HUES48 (cell line): Measurements from ENCODE around the gene EP300.
"Not testable (repeated sequence)": the region's sequence is repeated elsewhere in the genome, so short reads cannot be mapped to it uniquely, and the experiment has no call there.

Experiments
- H3K27ac ChIP-seq: one replicate; pipeline ENCODE4 v1.7.0; 2013; ENCODE audit warnings: low read depth, low read length, inconsistent platforms
- H3K27me3 ChIP-seq: 2 replicates; pipeline ENCODE4 v1.6.1; 2013; ENCODE audit warnings: mild to moderate bottlenecking, low read length; ENCODE audit not compliant: control insufficient read depth, insufficient read depth
- H3K36me3 ChIP-seq: 2 replicates; pipeline ENCODE4 v1.6.1; 2013; ENCODE audit warnings: low read length; ENCODE audit not compliant: control insufficient read depth, insufficient read depth
- H3K4me1 ChIP-seq: 2 replicates; pipeline ENCODE4 v1.6.1; 2013; ENCODE audit warnings: mild to moderate bottlenecking, low read length; ENCODE audit not compliant: control insufficient read depth, insufficient read depth
- H3K4me3 ChIP-seq: 2 replicates; pipeline ENCODE4 v1.5.1; 2013; ENCODE audit warnings: mild to moderate bottlenecking, low read depth, low read length
- H3K9ac ChIP-seq: 2 replicates; pipeline ENCODE4 v1.6.1; 2013; ENCODE audit warnings: mild to moderate bottlenecking, low read depth, low read length, moderate library complexity
- H3K9me3 ChIP-seq: 2 replicates; pipeline ENCODE4 v1.6.1; 2013; ENCODE audit warnings: low read length; ENCODE audit not compliant: control insufficient read depth, insufficient read depth

EP300 gene

DNA sequence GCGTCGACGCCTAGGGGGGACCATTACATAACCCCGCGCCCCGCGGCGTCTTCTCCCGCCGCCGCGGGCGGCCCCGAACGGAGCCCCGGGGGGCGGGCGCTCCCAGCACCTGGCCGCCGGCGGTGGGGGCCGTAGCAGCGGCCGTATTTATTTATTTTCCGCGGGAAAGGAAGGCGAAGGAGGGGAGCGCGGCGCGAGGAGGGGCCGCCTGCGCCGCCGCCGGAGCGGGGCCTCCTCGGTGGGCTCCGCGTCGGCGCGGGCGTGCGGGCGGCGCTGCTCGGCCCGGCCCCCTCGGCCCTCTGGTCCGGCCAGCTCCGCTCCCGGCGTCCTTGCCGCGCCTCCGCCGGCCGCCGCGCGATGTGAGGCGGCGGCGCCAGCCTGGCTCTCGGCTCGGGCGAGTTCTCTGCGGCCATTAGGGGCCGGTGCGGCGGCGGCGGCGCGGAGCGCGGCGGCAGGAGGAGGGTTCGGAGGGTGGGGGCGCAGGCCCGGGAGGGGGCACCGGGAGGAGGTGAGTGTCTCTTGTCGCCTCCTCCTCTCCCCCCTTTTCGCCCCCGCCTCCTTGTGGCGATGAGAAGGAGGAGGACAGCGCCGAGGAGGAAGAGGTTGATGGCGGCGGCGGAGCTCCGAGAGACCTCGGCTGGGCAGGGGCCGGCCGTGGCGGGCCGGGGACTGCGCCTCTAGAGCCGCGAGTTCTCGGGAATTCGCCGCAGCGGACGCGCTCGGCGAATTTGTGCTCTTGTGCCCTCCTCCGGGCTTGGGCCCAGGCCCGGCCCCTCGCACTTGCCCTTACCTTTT, at the start of gene EP300:
Gene EP300, plus strand, starts transcription at position 570 of the 795 bp plus-strand sequence. CDS start 413 bp downstream, outside the sequence.
- H3K9ac ChIP-seq: peak within 1 kb of the TSS; percentile 99
- H3K4me3 ChIP-seq: peak within 1 kb of the TSS; percentile 94

DNA sequence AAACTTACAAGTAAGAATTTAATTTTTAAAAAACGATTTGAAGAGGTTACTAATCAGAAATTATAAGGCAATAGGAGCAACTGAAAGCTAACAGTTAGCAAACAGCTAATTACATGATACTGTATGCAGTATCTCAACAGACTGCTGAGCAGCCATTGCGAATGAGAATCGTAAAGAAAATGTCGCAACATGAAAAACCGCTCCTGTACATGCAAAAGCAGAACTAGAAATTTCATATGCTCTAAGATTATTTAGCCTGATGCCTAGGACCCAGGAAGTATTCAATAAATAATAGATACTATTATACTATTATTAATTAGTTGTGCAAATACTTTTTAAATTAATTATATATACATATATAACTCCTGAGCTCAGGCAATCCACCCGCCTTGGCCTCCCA, 48.7 kb upstream of the EP300 start:
- no peak overlapping the region for H3K9ac ChIP-seq
- no peaks in the 10 kb centered on the region for H3K9me3 ChIP-seq
- H3K27me3 ChIP-seq: no peaks in the 10 kb centered on the region
- no peak overlapping the region for H3K27ac ChIP-seq
- H3K4me1 ChIP-seq: no peaks in the 10 kb centered on the region
- no peaks in the 10 kb centered on the region for H3K36me3 ChIP-seq
- no peak overlapping the region for H3K4me3 ChIP-seq

More for the DNA sequence above, at the start of gene EP300:
- H3K4me1 ChIP-seq: peaks cover 13% of the 10 kb centered on the region; the same call in 1 of the 2 replicates
- H3K36me3 ChIP-seq: peaks cover 8% of the 10 kb centered on the region; the same call in 1 of the 2 replicates
- H3K27ac ChIP-seq: peak within 1 kb of the TSS; percentile 100
- H3K9me3 ChIP-seq: no peaks in the 10 kb centered on the region
- no peaks in the 10 kb centered on the region for H3K27me3 ChIP-seq

DNA sequence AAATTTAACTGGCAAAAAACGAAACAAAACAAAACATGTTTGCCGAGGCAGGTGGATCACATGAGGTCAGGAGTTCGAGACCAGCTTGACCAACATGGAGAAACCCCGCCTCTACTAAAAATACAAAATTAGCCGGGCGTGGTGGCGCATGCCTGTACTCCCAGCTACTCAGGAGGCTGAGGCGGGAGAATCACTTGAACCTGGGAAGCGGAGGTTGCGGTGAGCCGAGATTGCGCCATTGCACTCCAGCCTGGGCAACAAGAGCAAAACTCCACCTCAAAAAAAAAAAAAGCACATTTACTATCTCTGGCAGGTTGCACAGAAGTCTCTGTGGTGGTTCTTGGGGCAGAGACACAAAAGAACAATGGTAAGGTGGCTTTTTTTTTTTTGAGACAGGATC, 46.8 kb upstream of the EP300 start:
- not testable (repeated sequence) for H3K27me3 ChIP-seq, H3K36me3 ChIP-seq, H3K4me3 ChIP-seq, H3K4me1 ChIP-seq, H3K9ac ChIP-seq, H3K9me3 ChIP-seq, H3K27ac ChIP-seq

DNA sequence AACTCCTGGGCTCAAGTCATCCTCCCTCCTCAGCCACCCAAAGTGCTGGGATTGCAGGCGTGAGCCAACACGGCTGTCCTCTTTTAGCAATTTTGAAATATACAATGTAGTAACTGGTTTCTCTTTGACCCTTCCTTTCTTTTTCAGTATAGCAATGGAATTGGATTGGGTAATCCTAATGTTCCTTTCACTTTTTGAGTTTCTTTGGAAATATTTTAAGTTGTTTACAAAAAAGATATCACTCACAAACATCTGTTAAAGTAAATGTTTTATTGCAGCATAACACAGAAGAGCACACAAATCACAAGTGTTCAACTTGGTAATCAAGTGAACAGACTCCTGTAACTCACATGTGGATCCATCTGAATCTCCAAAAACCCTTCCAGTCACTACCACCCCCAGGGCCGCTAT, 44.6 kb upstream of the EP300 start:
- no peak overlapping the region for H3K9ac ChIP-seq
- H3K4me3 ChIP-seq: no peak overlapping the region
- no peaks in the 10 kb centered on the region for H3K36me3 ChIP-seq

DNA sequence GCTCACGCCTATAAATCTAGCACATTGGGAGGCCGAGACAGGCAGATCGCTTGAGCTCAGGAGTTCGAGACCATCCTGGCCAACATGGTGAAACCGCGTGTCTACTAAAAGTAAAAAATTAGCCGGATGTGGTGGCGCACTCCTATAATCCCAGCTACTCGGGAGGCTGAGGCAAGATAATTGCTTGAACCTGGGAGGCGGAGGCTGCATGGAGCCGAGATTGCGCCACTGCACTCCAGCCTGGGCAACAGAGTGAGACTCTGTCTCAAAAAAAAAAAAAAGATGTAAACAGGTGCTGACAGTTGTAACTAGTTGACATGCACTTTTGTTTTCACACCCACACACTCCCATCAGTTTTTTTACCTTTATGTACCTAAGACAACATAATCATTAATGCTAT, 44.0 kb upstream of the EP300 start:
- not testable (repeated sequence) for H3K27ac ChIP-seq, H3K4me1 ChIP-seq, H3K9ac ChIP-seq, H3K36me3 ChIP-seq, H3K9me3 ChIP-seq, H3K4me3 ChIP-seq, H3K27me3 ChIP-seq

More for the DNA sequence above, 44.6 kb upstream of the EP300 start:
- Histone ChIP-seq H3K27ac (no peak overlapping the region), H3K9me3 (no peaks in the 10 kb centered on the region), H3K4me1 (peaks cover 3% of the 10 kb centered on the region; the same call in 1 of the 2 replicates), H3K27me3 (no peaks in the 10 kb centered on the region)

DNA sequence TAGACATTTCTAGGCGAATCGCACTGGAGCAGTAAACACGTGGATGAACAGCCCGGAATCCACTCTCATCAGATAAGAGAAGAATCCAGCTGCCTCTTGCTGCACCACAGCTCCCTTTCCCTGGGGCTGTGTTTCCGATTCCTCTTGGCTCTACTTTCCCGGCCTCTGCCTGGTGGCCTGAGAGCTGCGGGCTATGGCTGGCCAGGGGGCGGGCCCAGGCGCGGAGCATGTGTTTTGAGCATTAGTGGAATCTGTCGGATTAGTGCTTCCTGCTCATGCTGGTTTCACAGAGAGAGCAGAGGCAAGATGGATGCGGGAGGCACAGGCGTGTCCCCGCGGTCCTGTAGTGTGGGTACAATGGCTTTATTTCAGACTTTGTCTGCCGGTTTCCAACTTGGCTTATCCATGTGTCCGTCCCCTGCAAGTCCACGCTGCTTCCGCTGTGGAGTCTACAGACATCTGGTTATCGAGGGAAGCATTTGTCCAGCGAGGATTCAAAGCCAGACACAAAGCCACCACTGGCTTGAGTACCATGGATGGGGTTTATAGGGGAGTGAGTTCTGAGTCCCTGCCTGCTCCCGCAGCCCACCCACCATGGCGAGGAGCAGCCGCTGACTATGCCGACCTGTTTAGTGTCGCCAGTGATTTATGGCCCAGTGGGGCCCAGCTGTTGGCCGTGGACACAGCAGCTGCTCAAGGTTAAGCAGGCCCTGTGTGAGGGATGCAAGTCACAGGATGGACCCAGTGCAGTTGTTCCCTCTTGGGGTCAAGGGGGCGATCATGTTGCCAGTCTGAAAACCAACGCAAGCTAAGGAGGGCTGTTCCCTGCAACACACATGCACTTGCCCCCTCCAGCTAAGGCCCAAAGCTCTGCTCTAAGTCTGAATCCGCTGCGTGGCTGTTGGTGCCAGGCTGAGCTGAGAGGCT, 43.3 kb upstream of the EP300 start:
- Histone ChIP-seq H3K36me3 (no peaks in the 10 kb centered on the region), H3K27me3 (no peaks in the 10 kb centered on the region), H3K27ac (no peak overlapping the region), H3K9ac (no peak overlapping the region), H3K4me3 (no peak overlapping the region), H3K9me3 (no peaks in the 10 kb centered on the region), H3K4me1 (peaks cover 3% of the 10 kb centered on the region; the same call in 1 of the 2 replicates)

DNA sequence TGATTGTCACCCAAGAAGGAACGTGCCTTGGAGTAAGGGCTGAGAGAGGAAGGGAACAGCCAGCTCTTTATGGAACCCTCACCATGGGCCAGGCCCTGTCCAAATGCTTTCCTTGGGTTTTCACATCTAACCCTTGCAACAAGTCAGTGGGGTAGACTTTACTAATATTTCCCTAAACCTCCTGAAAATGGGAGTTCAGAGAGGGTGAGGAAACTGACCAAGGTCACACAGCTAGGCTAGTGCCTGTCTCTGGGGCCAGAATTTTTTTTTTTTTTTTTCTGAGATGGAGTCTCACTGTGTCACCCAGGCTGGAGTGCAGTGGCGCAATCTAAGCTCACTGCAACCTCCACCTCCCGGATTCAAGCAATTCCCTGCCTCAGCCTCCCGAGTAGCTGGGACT, 42.6 kb upstream of the EP300 start:
- not testable (repeated sequence) for H3K4me3 ChIP-seq, H3K9ac ChIP-seq, H3K4me1 ChIP-seq, H3K9me3 ChIP-seq, H3K27me3 ChIP-seq, H3K36me3 ChIP-seq, H3K27ac ChIP-seq

DNA sequence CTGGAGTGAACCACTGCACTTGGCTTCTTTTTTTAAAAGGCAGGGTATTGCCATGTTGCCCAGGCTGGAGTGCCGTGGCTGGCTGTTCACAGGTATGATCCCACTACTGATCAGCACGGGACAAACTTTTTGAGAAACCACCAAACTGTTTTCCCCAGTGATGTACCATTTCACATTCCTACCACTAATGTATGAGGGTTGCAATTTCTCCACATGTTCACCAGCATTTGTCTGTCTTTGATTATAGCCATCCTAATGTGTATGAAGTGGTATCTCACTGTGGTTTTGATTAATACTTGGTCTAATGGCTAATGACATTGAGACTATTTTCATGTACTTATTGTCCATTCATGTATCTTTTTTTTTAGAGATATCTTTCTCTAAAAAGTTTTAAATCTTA, 41.5 kb upstream of the EP300 start:
- H3K9me3 ChIP-seq: no peaks in the 10 kb centered on the region
- no peaks in the 10 kb centered on the region for H3K36me3 ChIP-seq
- peaks cover 3% of the 10 kb centered on the region; the same call in 1 of the 2 replicates for H3K4me1 ChIP-seq
- H3K9ac ChIP-seq: no peak overlapping the region
- no peaks in the 10 kb centered on the region for H3K27me3 ChIP-seq
- no peak overlapping the region for H3K27ac ChIP-seq
- H3K4me3 ChIP-seq: no peak overlapping the region

DNA sequence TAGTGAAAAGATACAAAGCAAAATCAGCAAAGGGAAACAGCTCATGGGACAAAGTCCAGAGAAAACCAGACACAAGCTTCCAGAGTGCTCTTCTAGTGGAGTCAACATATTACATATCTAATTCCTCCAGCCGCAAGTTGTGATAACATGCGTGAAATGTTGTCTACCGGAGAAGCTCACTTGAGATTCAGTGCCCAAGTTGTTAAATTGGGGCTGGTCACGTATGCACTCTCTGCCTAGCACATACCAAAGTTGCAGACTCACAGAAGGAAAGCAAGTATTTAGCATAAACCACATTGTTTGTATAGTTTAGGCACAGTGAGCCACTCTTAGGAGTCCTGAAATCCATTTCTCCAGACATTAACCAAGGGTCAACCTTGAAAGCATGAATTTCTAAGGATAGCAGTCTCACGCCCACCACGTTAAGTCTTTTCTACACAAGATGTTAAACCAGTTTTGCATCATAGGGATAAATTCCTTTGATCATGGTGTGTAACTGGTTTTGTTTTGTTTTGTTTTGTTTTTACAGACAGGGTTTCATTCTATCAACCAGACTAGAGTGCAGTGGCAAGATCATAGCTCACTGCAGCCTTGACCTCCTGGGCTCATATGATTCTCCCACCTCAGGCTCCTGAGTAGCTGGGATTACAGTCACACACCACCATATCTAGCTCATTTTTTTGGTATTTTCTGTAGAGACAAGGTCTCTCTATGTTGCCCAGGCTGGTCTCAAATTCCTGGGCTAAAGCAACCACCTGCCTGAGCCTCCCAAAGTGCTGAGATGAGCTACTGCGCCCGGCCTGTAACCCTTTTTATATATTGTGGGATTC, 39.5 kb upstream of the EP300 start:
- Histone ChIP-seq H3K36me3 (no peaks in the 10 kb centered on the region), H3K9ac (no peak overlapping the region), H3K27me3 (no peaks in the 10 kb centered on the region), H3K9me3 (no peaks in the 10 kb centered on the region), H3K4me1 (peaks cover 3% of the 10 kb centered on the region; the same call in 1 of the 2 replicates), H3K4me3 (no peak overlapping the region), H3K27ac (no peak overlapping the region)

DNA sequence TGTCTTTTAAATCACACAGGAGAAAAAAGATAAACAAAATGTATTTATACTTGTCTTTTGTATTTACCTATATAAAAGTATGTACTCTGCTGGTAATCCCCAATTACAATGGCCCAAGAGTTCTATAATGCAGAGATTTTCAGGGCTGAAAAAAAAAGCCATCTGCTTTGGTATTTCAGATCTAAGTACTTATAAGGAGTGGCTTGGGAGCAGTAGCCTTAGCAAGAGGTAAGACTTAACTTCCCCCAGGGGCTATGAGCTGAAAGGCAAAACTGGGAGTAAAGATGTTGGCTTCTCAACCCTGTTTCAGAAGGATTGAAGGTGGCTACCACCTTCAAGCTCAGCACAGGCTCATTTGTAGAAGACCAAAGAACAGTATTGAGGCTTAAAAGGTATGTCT, 35.3 kb upstream of the EP300 start:
- Histone ChIP-seq H3K4me1 (peaks cover 2% of the 10 kb centered on the region; the same call in 1 of the 2 replicates), H3K9me3 (no peaks in the 10 kb centered on the region), H3K4me3 (no peak overlapping the region), H3K36me3 (no peaks in the 10 kb centered on the region), H3K27ac (no peak overlapping the region), H3K9ac (no peak overlapping the region), H3K27me3 (no peaks in the 10 kb centered on the region)
